Non-pigmented ciliary epithelial cell (primary cell): ENCODE data around the gene SULT6B1.

Source experiments
- DNase-seq: peaks from one replicate; pipeline ENCODE4 v3.0.0-alpha.2; 2010; ENCODE audit warnings: low read depth

Gene SULT6B1

GRCh38 chr2:37149626-37150322 lies 38.7 kb downstream of the SULT6B1 start:
- DNase-seq = no peak

DNA sequence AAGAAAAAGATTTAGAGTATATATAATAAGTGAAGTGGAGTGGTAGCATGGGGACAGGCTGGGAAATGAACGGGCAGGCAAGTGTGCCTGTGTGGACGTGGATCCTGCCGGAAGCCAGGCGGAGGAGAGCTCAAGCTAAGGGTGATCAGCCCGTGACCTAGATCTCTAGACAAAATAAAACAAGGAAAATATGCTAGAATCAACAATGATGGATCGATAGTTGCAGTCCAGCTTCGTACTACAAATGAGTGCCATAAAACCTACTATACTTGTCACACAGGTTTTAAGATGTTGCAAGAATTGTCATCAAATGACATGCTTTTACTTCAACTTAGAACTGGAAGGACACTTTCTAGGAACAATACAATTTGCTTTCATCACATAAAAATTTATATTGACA lies 40.1 kb downstream of the SULT6B1 start:
- DNase-seq = no peak

DNA sequence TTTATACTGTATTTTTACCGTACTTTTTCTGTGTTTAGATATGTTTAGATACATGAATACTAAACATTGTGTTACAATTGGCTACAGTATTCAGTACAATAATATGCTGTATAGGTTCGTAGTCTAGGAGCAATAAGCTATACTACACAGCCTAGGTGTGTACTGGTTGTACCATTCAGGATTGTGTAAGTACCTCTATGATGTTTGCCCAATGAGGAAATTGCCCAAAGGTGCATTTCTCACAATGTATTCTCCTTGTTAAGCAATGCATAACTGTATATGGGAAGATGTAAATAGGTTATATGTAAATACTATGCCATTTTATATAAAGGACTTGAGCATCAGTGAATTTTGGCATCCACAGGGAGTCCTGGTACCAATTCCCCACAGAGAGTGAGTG lies 42.4 kb downstream of the SULT6B1 start:
- no peak for DNase-seq

DNA sequence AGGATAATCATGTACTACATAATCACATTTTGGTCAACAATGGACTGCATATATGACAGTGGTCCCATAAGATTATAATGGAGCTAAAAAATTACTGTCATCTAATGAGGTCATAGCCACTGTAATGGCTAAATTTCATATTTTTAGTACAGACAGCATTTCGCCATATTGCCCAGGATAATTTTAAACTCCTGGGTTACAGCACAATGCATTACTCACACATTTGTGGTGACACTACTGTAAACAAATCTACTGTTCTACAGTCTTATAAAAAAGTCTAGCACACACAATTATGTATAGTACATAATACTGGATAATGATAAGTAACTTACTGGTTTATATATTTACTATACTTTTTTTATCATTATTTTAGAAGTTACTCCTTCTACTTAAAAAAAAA lies 44.5 kb downstream of the SULT6B1 start:
- no peak for DNase-seq

DNA sequence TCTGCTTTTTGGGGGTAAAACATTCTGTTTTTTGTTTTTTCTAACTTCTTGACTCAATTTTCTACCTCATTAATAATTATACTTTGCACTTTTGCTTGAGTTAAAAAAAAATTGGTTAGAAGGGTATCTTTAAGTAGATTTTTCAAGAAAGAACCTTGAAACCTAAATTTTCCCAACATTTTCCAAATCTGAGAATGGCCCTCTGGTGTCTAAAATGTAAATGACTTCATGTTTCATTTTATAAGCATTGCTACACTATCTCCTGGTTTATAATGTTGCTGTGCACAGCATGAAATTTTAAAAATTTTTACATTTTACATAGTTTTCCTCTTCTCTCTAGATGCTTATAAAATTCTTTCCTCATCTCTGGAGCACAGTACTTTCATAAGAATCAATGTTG lies 45.9 kb downstream of the SULT6B1 start:
- DNase-seq = no peak

GRCh38 chr2:37132914-37133313 lies 55.6 kb downstream of the SULT6B1 start:
- no peak for DNase-seq

GRCh38 chr2:37125416-37125815 lies 63.1 kb downstream of the SULT6B1 start:
- DNase-seq = no peak

DNA sequence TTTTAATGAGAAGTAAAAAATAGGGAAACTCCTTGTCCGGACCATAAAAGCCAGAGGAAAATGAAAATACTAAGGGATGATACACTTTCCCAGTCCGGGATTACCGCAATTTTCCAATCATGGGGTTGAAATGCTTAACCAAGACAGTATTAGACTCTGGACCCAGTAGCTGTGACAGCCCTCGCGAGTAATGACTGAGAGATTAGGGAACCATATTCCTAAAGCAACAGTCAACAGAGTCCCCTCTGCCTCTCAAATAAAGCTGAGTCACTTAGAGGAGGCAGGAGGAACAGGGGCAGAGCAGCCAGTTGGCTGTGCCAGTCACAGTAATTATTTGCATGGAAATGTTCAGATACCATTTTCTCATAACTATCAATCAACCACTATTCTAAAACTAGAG lies 69.3 kb downstream of the SULT6B1 start:
- DNase-seq = no peak
